ENCODE measurements around the gene ASTL. TPM values are rescaled to one million over a fixed set of nuclear protein-coding genes. Genes with fewer than 3 reads are reported as not detected.

The ASTL gene
- polyA plus RNA-seq, 1 donor: 0.04 TPM

DNA sequence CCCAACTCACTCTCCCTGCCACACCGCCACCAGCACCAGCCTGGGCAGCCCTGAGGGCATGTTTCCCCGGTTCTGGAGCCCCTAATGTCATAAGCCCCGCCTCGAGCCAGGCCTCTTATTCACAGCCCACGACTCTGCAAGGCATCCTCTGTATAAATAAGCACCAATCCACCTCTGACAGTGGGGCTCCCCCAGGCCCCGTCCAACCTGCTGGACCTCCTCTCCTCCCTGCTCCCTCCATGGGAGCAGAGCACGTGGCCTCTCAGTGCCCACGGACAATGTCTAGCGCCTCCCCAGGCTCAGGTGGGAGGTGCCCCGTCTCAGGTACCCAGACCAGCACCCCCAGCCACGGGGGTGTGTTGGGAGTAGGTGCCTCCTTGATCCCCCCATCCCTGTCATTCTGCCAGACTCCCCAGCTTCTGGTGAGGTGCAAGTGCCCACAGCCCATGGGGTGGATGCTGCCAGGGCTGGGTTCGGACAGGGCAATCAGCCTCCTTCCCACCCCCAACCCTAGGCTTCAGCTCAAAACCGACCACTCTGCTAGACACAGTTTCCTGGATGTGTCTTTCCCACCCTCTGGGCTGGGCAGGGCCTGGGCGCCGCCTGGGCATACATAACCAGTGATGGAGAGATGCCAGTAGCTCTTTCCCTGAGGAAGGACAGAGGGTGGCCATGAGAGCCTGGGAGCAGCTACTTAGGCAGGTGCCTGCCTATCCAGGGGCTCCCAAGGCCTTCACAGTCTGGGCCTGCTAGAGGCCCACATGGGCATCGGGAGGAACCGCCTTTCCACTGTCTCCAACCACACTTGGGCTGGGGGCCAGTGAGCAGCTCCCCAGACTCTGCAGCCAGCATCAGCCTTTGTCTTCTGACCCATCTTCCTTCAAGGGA lies 20.4 kb downstream of the ASTL start:
- peak in 1 of 2 donors; percentile 27 for DNase-seq
- no CpG with 5 or more reads among the region's 17 CpGs for WGBS (ENCODE audit: insufficient coverage, low lambda C conversion rate)

DNA sequence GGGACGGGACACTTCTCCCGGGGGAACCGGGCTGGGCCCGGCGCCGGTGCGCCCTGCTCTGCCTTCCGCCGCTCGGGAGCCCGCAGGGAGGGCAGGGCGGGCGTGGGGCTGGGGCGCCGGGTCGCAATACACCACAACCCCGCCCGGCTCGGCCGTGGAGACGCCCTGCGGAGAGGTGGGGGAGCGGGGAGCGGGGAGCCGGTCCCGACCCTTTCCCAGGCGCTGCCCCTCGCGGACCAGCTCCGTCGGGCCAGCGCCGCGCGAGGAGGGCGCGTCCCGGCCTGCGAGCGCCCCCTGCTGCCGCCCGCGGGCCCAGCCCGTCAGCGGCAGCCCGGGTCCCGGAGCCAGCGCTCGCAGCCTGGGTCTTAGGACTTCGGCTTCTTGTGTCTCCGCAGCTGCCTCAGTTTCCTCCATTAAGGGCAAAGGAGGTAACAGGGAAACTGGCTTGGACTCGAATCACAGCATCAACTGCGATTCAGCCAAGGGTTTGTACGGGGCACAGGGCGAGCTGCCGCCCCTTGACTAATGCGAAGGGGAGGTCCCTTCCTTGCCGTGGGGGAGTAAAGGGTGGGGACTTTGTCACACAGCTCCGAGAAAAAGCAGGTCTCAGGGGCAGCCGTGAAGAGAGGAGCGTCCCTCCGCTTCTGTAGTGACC lies 21.3 kb downstream of the ASTL start:
- Histone ChIP-seq H3K4me1 (ENCODE audit: control insufficient read depth, insufficient read depth, low read length) (peaks cover 9% of the 10 kb centered on the region), H3K27ac (ENCODE audit: low read length) (no peak overlapping the region), H3K4me3 (ENCODE audit: low read length) (no peak overlapping the region), H3K9me3 (ENCODE audit: control insufficient read depth, low read depth, low read length) (peaks cover 16% of the 10 kb centered on the region), H3K27me3 (ENCODE audit: control insufficient read depth, insufficient read depth, low read length) (peaks cover 59% of the 10 kb centered on the region), H3K36me3 (ENCODE audit: control insufficient read depth, insufficient read depth, low read length) (no peaks in the 10 kb centered on the region)
- peak; percentile 32 to 78 for DNase-seq
- WGBS (ENCODE audit: insufficient coverage, low lambda C conversion rate): no CpG with 5 or more reads among the region's 62 CpGs

More for the DNA sequence above, 20.4 kb downstream of the ASTL start:
- Histone ChIP-seq H3K9me3 (ENCODE audit: control insufficient read depth, low read depth, low read length) (peaks cover 16% of the 10 kb centered on the region), H3K27ac (ENCODE audit: low read length) (no peak overlapping the region), H3K27me3 (ENCODE audit: control insufficient read depth, insufficient read depth, low read length) (peaks cover 59% of the 10 kb centered on the region), H3K36me3 (ENCODE audit: control insufficient read depth, insufficient read depth, low read length) (no peaks in the 10 kb centered on the region), H3K4me3 (ENCODE audit: low read length) (no peak overlapping the region), H3K4me1 (ENCODE audit: control insufficient read depth, insufficient read depth, low read length) (peaks cover 13% of the 10 kb centered on the region)

DNA sequence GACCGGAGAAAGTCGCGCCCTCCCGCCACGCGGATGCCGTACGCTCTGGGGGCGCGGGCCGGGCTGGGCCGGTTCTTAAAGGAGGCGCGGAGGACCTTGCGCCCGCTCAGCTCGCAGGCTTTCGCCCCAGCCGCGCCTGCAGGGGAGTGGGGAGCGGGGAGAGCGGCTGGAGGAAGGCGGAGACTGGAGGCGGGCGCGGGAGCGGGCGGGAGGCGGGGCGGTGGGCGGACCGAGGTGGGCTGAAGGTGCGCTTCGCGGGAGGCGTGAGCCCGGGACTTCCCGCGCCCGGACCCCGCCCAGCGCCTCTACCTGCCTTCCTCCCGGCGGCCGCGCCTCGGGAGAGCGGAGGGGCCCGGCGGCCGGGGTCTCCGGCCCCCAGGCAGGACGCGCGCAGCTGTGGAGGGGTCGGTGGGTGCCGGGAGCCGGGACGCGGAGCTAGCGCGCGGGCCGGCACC lies 21.9 kb downstream of the ASTL start, which contains the start of gene ADRA2B:
Gene ADRA2B, minus strand, starts transcription at position 148 of the 455 bp plus-strand sequence. CDS start 422 bp downstream, outside the sequence.
- H3K27ac ChIP-seq (ENCODE audit: low read length): no peak within 1 kb of the TSS
- no CpG with 5 or more reads among the region's 64 CpGs for WGBS (ENCODE audit: insufficient coverage, low lambda C conversion rate)
- peaks cover 9% of the 10 kb centered on the region for H3K4me1 ChIP-seq (ENCODE audit: control insufficient read depth, insufficient read depth, low read length)
- no peaks in the 10 kb centered on the region for H3K36me3 ChIP-seq (ENCODE audit: control insufficient read depth, insufficient read depth, low read length)
- H3K9me3 ChIP-seq (ENCODE audit: control insufficient read depth, low read depth, low read length): peaks cover 16% of the 10 kb centered on the region
- H3K27me3 ChIP-seq (ENCODE audit: control insufficient read depth, insufficient read depth, low read length): peaks cover 59% of the 10 kb centered on the region
- no peak within 1 kb of the TSS for H3K4me3 ChIP-seq (ENCODE audit: low read length)
- DNase-seq: peak; percentile 82 to 92

DNA sequence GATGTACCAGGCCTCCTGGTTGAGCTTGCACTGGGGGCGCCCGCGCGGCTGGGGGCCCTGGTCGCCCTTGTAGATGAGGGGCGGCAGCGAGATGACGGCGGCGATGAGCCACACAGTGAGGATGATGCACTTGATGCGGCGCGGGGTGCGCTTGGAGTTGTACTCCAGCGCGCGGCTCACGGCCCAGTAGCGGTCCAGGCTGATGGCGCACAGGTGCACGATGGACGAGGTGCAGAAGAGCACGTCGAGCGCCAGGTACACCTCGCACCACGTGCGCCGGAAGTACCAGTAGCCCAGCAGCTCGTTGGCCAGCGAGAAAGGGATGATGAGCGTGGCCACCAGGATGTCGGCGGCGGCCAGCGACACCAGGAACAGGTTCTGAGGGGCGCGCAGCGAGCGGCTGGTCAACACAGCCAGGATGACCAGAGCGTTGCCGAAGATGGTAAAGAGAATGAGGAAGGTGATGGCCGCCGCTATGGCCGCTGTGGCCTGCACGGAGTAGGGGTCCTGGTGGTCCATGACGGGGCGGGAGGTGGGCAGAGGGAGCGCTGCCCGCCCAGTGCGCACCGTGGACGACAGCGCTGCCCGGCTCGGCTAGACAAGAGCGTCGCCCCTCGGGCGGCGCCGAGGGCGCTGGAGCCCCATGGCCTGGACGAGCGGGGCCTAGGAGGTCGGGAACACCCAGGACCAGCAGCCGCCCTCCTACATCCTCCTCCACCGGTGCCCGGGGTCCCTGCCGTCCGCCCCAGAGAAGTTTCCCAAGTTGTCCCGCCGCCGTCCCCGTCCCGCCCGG lies 22.5 kb downstream of the ASTL start:
- WGBS (ENCODE audit: insufficient coverage, low lambda C conversion rate): 100% methylated on average over 2 of the region's 77 CpGs
- H3K4me1 ChIP-seq (ENCODE audit: control insufficient read depth, insufficient read depth, low read length): peaks cover 9% of the 10 kb centered on the region
- no peak overlapping the region for H3K4me3 ChIP-seq (ENCODE audit: low read length)
- no peak for DNase-seq
- no peak overlapping the region for H3K27ac ChIP-seq (ENCODE audit: low read length)
- H3K27me3 ChIP-seq (ENCODE audit: control insufficient read depth, insufficient read depth, low read length): peaks cover 54% of the 10 kb centered on the region
- peaks cover 16% of the 10 kb centered on the region for H3K9me3 ChIP-seq (ENCODE audit: control insufficient read depth, low read depth, low read length)
- H3K36me3 ChIP-seq (ENCODE audit: control insufficient read depth, insufficient read depth, low read length): no peaks in the 10 kb centered on the region

DNA sequence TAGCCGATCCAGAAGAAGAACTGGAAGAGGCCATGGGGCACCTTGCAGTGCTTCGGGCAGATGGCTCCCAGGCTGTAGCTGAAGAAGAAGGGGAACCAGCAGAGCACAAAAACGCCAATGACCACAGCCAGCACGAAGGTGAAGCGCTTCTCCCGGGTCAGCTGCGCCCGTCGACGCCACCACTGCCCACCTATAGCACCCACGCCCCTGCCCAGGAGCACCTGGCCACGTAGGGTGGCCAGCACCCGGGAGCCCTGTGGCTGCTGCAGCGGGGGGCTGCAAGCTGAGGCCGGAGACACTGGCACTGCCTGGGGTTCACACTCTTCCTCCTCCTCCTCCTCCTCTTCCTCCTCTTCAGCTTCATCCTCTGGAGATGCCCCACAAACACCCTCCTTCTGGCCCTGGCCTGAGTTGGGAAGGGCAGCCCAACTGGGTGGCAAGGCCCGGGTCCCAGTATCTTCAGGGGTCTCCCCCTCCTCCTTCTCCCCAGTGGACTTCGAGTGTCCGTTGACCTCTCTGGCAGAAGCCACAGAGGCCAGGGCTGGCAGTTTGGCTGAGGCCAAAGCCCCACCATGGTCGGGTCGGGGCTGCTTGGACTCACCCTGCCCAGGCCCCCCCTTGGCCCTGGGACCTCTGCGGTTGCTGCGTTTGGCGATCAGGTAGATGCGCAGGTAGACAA lies 23.3 kb downstream of the ASTL start:
- no peak overlapping the region for H3K4me3 ChIP-seq (ENCODE audit: low read length)
- WGBS (ENCODE audit: insufficient coverage, low lambda C conversion rate): no CpG with 5 or more reads among the region's 24 CpGs
- no peak for DNase-seq

DNA sequence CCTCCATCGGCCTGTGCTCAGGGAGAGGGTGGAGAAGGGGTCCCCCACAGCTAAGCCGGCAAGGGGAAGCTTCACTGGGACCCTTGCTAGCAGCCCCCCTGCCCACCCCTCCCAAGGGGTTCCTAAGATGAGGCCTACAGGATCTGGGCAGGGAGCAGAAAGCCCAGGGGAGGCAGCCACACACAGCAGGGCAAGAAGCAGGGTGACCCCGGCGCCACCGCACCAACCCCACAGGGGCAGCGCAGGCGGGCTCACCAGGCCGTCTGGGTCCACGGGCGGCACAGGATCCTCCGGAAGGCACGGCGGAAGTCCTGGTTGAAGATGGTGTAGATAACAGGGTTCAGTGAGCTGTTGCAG lies 23.8 kb downstream of the ASTL start:
- Histone ChIP-seq H3K36me3 (ENCODE audit: control insufficient read depth, insufficient read depth, low read length) (no peaks in the 10 kb centered on the region), H3K27ac (ENCODE audit: low read length) (no peak overlapping the region), H3K27me3 (ENCODE audit: control insufficient read depth, insufficient read depth, low read length) (peaks cover 42% of the 10 kb centered on the region), H3K4me1 (ENCODE audit: control insufficient read depth, insufficient read depth, low read length) (peaks cover 17% of the 10 kb centered on the region), H3K4me3 (ENCODE audit: low read length) (no peak overlapping the region), H3K9me3 (ENCODE audit: control insufficient read depth, low read depth, low read length) (peaks cover 16% of the 10 kb centered on the region)
- WGBS (ENCODE audit: insufficient coverage, low lambda C conversion rate): no CpG with 5 or more reads among the region's 13 CpGs
- DNase-seq: no peak

More for the DNA sequence above, 23.3 kb downstream of the ASTL start:
- H3K27ac ChIP-seq (ENCODE audit: low read length): no peak overlapping the region
- peaks cover 16% of the 10 kb centered on the region for H3K9me3 ChIP-seq (ENCODE audit: control insufficient read depth, low read depth, low read length)
- H3K4me1 ChIP-seq (ENCODE audit: control insufficient read depth, insufficient read depth, low read length): peaks cover 12% of the 10 kb centered on the region
- no peaks in the 10 kb centered on the region for H3K36me3 ChIP-seq (ENCODE audit: control insufficient read depth, insufficient read depth, low read length)
- H3K27me3 ChIP-seq (ENCODE audit: control insufficient read depth, insufficient read depth, low read length): peaks cover 47% of the 10 kb centered on the region

DNA sequence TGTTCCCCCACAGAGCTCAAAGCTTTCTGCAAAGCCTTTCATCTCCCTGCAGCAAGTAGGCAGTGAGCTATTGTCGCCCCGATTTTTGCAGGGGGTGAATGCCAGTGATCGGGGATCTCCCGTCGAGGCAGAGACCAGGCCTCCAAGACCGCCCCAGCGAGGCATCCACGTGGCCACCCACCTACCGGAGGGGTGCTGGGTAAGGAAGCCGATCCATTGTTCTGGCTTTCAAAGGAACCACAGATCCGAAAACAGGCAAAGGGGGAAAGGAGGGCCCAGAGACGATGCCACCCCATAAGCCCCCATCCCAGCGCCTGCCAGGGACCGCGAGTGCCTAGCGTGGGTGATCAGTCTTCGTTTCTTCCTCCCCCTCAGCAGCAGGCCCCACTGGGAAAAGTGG lies 24.4 kb downstream of the ASTL start:
- peaks cover 16% of the 10 kb centered on the region for H3K9me3 ChIP-seq (ENCODE audit: control insufficient read depth, low read depth, low read length)
- no CpG with 5 or more reads among the region's 17 CpGs for WGBS (ENCODE audit: insufficient coverage, low lambda C conversion rate)
- H3K4me3 ChIP-seq (ENCODE audit: low read length): no peak overlapping the region
- no peak for DNase-seq
- peaks cover 23% of the 10 kb centered on the region for H3K4me1 ChIP-seq (ENCODE audit: control insufficient read depth, insufficient read depth, low read length)
- no peaks in the 10 kb centered on the region for H3K36me3 ChIP-seq (ENCODE audit: control insufficient read depth, insufficient read depth, low read length)
- no peak overlapping the region for H3K27ac ChIP-seq (ENCODE audit: low read length)
- H3K27me3 ChIP-seq (ENCODE audit: control insufficient read depth, insufficient read depth, low read length): peaks cover 37% of the 10 kb centered on the region

DNA sequence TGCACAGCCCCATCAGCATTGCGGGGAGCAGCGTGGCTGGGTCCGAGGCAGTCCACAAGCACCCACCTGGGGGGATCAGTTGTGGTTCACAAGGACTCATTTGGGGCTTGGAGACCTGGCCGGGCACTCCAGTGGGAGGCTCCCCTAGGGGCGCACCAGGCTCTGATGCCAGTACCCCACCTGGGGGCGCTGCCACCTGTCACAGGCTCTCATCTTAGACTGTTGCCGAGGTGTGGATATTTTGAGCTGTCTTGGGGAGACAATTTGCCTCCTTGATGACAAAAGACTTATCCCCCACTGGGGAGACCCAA lies 25.0 kb downstream of the ASTL start:
- Histone ChIP-seq H3K4me3 (ENCODE audit: low read length) (no peak overlapping the region), H3K27me3 (ENCODE audit: control insufficient read depth, insufficient read depth, low read length) (peaks cover 30% of the 10 kb centered on the region), H3K36me3 (ENCODE audit: control insufficient read depth, insufficient read depth, low read length) (no peaks in the 10 kb centered on the region), H3K9me3 (ENCODE audit: control insufficient read depth, low read depth, low read length) (peaks cover 16% of the 10 kb centered on the region), H3K4me1 (ENCODE audit: control insufficient read depth, insufficient read depth, low read length) (peaks cover 29% of the 10 kb centered on the region), H3K27ac (ENCODE audit: low read length) (no peak overlapping the region)
- WGBS (ENCODE audit: insufficient coverage, low lambda C conversion rate): no CpG with 5 or more reads among the region's 7 CpGs
- no peak for DNase-seq

DNA sequence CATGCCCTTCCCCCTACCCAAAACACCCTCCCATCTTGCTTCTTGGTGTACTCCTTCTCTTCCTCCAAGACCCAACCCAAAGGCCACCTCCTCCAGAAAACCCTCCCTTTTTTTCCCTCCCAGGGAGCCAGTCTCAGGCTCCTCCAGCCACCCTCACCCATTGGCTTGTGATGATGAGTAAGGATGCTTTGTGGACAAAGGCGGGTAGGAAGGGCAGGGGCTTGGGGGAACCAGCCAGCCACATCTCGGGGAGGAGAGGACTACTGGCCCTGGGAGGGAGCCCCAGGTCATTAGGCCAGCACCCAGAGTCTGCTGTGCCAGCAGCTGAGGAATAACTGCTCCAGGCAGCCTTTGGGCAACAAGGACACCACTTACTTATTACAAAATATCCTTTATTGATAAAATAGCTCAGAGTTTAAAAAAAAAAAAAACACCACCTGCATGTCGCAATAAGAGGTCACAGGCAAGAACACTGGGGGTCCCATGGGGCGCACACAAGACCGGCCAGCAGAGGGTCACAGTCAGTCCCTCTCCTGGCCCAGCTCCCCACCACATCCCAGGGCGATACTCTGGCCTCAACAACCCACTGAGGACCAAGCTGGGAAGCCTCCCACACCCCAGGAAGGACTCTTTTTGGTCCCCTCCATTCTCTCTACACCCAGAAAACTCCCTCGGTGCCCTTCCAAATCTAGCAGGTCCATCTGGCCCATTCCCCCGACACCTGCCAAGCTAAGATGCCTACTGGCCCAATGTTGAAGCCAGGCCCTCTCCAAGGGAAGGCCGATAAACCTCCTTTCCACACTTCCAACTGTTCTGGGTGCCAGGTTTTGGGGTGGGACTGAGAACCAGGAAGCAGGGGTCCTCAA lies 25.6 kb downstream of the ASTL start:
- Histone ChIP-seq H3K4me1 (ENCODE audit: control insufficient read depth, insufficient read depth, low read length) (peaks cover 30% of the 10 kb centered on the region), H3K27ac (ENCODE audit: low read length) (no peak overlapping the region), H3K9me3 (ENCODE audit: control insufficient read depth, low read depth, low read length) (peaks cover 16% of the 10 kb centered on the region), H3K27me3 (ENCODE audit: control insufficient read depth, insufficient read depth, low read length) (peaks cover 25% of the 10 kb centered on the region), H3K4me3 (ENCODE audit: low read length) (no peak overlapping the region), H3K36me3 (ENCODE audit: control insufficient read depth, insufficient read depth, low read length) (no peaks in the 10 kb centered on the region)
- WGBS (ENCODE audit: insufficient coverage, low lambda C conversion rate): no CpG with 5 or more reads among the region's 9 CpGs
- no peak for DNase-seq

Measured in large intestine (tissue), 3 donors.